Germinal center (tissue), 1 donor: ENCODE results near the gene TMEM143.
A peak's percentile ranks its signal among the peaks of the same experiment; 100 is the strongest.
"Not testable (repeated sequence)": the region's sequence is repeated elsewhere in the genome, so short reads cannot be mapped to it uniquely, and the experiment has no call there.

Experiments
- DNase-seq: peaks from one replicate; pipeline ENCODE4 v3.0.0; 2012; ENCODE audit warnings: mixed read lengths, low spot score

Gene TMEM143

DNA sequence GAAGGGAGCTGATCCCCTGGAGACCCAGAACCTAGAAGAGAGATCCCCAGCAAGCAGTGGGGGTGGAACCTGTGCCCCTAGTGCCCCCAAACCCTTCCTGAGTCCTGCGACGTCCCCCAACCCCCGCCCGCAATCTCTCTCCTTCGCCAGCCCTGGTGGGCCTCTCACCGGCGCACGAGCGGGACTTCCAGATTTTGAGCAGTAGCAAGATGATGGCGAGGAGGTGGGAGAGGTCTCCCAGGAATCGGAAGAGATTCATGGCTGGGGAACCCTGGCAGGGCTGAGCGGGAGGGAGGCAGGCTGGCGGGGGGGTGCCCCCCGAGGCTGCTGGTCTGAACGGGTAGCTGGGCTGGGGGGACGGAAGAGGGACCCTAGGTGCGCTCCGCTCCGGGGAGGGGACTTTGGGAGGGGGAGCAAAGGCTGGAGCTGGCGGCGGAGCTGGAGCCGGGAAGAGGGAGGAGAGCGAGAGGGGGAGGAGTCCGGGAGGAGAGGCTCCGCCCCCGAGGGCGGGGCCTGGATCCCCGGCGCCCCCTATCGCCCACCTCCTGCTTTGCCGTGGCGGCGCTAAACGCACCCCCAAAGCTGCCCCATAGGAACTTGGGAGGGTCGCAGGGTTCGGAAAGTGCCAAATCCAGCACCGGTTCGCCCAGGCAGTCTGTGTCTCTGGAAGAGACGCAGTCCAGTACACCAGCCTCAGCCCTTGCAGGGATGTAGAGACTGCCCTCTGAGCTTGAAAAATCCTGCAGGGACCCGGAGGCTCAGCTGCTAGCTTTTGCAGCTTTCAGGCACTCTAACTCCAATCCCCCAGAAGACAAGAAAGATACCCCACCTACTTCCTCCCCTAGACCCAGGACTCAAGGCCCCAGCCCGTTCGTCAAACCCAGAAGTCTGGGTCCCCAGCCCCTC is 27.6 kb upstream of the TMEM143 start, which contains the start of gene KDELR1:
TSS of gene KDELR1 (minus strand) at position 452 of the 906 bp plus-strand sequence. CDS start at position 259, 193 bp downstream.
- peak; percentile 88 for DNase-seq

DNA sequence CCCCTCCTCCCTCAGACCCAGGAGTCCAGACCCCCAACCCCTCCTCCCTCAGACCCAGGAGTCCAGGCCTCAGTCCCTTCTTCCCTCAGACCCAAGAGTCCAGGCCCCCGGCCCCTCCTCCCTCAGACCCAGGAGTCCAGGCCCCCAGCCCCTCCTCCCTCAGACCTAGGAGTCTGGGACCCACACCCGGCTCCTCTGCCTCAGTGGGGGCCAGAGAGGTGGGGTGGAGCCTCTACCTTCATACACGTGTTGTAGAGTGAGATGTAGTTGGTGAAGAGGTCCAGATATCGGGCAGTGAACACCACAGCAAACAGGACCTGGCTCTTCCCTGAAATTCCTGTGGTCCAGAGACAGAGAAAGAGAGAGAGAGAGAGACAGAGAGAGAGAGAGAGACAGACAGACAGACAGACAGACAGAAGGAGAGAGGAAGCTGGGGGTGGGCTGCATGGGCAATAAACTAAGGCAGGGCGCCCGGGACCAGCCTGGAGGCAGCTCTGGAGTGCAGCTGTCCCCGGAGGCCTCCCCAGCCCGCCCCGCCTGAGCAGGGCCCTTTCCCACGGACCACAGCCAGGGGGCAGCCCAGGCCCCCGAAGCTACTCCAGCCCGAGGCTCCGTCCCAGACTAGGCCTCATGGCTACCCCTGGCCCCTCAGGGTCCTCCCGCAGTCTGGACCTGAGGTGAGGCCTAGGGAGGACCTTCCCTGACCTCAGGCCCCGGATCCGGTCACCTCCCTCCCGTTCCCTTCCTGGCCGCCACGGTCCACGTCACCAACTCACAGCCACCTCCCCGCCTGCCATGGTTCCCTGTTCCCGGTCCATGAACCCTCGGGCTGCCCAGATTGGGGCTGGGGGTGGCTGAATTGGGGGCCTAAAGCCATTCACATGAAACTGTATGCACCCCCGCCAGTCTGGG is 26.7 kb upstream of the TMEM143 start:
- peak; percentile 76 for DNase-seq

DNA sequence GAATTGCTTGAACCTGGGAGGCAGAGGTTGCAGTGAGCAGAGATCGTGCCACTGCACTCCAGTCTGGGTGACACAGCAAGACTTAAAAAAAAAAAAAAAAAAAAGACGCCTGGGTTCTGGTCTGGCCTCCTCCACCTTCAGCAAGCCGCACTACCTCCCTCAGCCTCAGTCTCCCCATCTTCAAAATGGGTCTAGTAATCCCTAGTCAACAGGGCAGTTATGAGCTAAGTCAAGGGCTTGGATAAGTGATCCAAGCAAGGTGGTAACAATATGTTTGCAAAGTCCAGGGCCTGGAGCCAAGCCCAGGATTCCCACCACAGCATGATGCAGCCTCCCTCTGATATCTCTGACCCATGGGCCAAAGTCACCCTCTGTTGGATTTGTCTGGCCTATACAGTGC is 23.2 kb upstream of the TMEM143 start:
- no peak for DNase-seq

DNA sequence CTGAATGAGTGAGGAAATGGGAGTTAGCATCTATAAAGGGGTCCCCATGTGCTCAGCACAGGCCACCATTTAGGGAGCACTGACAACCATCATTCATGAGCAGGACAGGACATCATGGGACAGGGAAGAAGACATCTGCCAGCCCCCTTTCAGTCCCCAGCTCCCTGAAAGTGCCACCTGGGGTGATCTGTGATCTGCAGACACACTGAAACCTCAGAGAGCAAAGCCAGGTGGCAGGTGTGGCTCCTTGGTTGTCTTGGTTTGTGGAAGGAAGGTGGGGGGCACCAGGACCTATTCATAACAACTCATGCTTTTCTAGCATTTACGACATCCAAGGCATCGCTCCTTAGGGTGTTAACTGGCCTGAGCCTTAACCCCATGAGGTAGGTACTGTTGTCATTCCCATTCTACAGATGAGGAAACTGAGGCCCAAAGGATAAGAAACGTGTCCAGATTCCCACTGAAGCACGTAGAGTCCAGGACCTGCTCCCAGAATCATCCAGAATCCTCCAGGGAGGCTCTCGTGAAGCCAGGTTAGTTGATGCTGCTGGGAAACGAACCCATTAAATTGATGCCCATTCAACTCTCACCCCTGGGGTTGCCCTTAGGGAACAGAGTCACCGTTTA is 21.8 kb upstream of the TMEM143 start:
- no peak for DNase-seq

DNA sequence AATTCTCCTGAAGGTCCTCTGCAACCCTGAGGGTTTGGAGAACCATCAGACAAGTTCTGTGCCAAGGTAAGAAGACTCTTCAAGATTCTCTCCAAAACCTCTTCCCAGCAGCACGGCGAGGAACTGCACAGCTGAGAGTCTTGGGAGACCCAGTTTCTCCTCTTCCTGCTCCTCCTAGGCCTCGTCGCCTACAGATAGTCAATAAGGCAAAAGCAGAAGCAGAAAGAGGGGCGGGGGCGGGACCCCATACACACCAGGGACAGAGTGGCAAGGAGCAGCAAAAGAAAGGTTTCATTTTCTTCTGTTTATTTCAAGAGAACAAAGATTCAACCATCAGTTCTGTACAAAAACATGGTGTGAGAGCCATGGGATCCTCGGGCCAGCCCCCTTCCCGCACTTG is 18.5 kb upstream of the TMEM143 start:
- DNase-seq, result no peak

DNA sequence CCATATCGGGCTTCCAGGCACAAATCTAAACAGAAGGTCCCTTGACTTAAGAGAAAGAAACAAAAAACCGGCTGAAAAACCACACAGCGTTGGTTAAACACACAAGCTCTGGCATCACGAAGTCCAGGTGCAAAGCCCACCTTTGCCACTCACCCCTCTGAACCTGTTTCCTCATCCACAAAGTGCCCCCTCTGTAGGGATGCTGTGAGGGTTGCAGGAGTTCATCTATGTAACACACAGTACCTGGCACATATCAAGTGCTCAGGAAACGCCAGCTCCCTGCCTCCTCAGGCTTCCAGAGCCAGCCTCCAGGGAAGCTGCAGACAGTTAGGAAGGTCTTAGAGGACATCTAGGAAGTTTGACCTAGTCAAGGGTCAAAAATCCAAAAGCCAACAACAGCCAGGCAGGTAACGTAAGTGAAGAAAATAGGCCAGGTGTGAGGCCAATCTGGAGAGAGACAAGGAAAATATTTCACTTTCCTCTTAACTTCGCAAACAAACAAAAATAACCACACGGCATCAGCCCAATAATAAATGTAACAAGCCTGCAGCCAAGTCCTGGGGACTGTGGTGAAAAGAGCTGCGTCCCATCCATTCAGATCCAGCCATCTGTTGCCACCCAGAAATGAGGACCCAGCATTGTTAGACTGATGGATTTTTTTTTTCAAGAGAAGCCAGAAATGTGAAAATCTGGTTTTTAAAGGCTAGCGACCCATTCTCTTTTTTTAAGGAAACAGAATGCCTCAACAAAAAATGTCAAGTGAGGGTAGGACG is 17.6 kb upstream of the TMEM143 start:
- no peak for DNase-seq

DNA sequence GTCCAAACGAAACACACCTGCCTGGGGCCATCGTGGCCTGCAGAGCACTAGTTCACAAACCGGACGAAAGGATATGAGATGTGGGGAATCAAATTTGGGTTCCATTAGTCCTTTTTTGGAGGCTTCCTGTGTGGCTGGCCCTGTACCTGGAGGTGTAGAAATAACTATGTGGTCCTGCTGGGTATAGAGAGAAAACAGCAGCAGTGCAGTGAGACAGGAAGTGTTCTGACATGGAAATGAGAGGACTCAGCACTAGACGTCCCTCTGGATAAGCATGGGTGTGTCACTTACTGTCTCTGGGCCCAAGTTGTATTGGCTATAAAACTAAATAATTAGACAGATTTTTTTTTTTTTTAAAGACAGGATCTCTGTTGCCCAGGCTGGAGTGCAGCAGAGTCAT is 15.3 kb upstream of the TMEM143 start:
- no peak for DNase-seq

DNA sequence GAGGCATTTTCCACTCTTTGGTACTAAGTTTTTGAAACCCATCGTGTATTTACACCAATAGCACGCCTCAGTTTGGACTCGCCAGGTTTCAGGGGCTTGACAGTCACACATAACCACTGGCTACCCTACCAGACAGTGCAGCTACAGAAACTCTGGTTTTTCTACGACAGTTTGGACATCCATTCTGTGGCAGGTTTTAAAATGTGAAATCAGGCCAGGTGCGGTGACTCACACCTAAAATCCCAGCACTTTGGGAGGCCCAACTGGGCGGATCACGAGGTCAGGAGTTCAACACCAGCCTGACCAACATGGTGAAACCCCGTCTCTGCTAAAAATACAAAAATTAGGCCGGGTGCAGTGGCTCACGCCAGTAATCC is 14.4 kb upstream of the TMEM143 start:
- DNase-seq, result no peak

DNA sequence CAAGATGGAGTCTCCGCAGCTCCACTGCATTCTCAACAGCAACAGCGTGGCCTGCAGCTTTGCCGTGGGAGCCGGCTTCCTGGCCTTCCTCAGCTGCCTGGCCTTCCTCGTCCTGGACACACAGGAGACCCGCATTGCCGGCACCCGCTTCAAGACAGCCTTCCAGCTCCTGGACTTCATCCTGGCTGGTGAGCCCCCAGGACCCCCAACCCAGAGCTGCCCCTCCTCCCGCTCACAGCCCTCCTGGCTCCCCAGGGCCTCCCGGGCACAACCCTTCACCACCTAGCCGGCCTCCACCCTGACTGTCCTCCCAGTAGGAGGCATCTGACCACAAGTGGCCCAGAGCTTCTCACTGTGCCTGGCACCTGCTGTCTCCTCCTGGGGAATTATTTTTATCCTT is 9.8 kb upstream of the TMEM143 start:
- DNase-seq, result no peak

DNA sequence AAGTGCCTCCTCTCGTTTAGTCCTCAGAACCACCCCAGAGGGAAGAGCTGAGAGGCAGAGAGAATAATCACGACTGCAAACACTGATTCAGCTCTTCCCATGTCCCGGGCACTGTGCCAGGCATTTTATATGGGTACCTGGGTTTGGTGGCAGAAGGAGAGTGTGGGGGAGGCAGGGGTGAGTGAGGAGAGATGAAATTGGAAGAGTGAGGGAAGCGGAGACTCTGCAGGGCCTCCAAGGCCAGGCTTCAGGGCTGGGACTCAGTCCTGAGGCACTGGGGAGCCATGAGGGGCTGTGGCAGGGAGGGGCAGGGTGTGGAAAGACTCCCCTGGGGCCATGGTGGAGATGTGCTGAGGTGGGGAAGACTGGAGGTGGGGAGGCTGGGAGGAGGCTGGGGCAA is 9.2 kb upstream of the TMEM143 start:
- DNase-seq, result no peak

DNA sequence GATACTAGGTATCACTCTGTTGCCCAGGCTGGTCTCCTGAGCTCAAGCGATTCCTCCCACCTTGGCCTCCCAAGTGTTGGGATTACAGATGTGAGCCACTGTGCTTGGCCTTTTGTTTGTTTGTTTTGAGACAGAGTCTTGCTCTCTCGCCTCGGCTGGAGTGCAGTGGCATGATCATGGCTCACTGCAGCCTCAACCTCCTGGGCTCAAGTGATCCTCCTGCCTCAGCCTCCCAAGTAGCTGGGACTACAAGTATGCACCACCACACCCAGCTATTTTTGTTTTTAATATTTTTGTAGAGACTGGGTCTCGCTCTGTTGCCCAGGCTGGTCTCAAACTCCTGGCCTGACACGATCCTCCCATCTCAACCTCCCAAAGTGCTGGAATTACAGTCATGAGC is 8.0 kb upstream of the TMEM143 start:
- DNase-seq, result not testable (repeated sequence)

DNA sequence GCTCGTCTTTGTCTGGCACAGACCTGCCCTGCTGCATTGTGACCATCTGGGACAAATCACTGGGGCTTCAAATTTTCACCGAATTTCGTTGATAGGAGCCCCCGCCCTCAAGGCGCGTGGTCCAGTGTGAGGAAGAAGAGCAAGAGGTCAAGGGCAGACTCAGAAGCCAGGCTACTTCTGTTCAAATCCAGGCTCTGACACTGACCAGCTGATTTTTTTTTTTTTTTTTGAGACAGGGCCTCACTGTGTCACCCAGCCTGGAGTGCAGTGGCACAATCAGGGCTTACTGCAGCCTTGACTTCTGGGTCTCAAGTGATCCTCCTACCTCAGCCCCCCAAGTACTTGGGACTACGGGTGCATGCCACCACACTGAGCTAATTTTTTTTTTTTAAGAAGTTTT is 7.6 kb upstream of the TMEM143 start:
- DNase-seq, result no peak

DNA sequence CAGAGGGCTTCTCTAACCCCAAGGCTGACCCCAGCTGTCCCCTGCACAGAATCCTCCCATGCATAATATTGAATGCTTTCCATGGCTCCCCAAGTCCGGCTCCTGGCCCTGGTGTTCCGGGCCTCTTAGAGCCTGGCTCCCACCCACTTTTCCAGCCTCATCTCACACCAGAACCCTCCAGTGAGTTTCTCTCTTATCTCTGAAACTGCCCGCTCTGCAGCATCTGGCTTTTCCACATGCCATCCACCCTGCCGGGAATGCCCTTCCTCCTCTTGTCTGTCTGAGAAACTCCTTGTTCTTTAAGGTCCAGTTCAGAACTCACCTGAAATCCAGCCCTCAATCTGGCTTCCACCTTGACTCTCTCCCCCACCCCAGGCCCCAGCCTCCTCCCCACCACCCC is 7.2 kb upstream of the TMEM143 start:
- no peak for DNase-seq

DNA sequence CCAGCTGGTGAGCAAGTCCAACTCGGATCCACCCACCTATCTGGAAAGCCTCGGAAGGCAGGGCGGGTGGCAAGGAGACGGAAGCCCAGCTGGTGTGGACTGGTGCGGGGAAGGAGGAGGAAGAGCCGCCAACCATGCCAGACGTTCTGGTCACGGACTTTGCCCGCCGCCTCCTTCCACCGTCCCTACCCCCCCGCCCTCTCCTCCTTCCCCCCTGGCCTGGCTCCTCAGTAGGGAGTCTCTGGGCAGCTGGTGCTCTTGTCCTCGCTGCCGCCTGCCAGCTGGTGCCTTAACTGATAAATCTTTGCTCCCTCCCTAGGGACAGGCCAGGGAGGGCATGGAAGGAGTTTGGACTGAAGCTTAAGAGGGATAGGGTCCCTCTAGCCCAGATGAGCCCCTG is 5.2 kb upstream of the TMEM143 start:
- no peak for DNase-seq

DNA sequence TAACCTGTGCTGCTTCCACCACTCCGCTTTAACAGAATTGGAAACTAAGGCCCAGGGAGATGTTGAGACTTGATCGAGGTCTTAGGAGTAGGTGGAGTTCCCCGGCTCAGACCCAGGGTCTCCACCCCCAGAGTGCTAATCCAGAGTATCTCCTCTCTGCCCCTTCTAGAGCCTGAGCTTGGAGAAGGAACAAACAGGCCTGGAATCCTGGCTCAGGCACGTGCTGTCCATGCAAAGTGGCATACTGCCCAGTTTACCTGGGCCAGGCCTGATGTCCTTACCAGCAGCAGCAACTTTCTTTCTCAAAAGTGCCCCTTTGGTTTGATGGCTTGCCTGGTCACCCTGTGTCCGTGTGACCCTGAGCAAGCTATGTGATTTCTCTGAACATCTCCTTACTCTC is 4.1 kb upstream of the TMEM143 start:
- DNase-seq, result no peak

DNA sequence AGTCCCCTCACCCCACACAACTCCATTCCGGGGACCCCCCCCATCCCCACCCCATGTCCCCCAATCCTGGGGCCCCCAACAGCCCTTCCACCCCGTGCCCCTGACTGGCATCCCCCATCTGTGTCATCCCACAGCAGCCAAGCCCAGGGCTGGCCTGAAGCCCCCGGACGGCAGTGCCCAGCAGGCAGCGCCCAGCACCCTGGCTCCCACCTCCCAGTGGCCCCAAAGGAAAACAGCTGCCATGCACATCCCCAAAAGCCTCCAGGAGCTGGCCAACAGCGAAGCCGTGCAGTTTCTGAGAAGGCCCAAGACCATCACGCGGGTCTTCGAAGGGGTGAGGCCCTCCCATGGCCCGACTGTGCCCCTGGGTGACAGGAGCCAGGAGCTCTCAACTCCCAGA is 1.9 kb upstream of the TMEM143 start:
- DNase-seq, result no peak

DNA sequence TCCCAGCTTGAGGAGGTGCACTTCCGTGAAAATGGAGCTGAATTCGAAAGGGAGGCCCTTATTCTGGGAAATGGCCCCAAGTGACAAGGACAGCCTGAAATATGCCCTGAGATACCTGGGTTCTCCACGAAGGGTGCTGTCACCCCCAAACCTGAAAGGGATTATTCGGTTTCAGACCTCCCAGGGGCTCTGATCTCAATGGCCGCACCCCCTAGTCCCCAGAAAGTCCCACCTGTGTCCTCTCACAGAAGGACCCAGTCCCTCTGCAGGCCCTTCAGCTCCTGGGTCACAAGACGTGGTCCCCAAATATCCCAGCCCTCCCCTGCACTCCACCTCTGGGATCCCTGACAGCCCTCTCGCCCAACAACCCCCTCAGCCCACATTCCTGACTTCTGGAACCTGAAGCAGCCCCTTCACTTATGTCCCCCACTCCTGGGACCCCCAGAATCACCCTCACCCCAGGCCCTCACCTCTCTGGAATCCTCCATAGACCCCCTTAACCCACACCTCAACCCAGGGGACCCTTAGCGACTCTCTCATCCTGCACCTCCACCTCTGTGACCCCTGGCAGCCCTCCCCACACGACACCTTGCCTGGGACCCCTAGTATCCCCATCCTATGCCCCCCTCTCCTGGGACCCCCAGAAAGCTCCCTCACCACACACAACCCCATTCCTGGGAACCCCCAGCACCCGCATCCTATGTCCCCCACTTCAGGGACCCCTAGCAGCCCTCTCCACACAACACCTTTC is 1.0 kb upstream of the TMEM143 start:
- no peak for DNase-seq

DNA sequence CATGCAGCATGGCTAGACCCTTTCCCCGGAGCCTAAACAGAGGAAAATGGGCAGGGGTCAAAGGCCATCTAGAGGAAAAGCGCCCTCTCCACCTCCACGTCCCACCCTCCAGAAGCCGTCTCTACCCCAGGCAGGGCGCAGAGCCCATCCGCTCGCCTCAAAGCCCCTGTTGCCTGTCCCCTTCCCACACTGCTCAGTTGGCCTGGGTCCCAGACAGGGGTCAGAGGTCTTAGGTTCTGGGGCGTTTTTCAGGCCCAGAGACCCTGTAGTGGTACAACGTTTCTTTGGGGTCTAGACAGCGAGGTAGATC is 285 bp downstream of the TMEM143 start:
- no peak for DNase-seq

DNA sequence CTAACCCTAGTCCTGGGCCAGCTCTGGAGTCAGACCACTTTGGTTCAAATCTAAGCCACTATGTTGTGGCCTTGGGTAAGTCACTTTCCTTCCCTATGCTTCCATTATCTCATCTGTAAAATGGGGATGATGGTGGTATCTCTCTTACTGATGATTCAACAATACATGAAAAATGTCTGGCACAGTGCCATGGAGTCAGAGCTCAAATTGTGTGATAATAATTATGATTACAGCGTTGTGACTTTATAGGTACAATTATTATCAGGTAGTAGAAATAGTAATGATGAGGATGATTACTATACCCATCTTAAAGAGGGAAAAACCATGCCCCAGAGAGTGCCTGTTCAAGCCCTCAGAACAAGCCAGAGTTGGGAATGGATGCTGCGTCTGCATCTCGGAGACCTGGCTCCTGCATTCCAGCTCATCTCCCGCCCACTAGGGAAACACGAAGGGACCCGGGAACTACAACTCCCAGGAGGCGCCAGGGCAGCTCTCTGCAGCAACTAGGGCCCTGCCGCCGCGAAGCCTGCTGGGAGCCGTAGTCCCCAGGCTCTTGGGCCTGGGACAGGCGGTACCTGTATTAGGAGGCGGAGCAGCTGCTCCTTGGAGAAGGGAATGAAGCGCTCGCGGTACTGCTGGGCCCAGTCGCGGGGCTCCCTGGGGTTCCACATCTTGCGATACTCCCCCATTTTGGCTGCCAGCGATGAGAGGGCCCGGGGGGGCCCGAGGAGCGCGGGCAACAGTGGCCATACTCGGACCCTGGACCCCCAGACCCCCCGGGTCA is 832 bp downstream of the TMEM143 start:
- peak; percentile 91 for DNase-seq

DNA sequence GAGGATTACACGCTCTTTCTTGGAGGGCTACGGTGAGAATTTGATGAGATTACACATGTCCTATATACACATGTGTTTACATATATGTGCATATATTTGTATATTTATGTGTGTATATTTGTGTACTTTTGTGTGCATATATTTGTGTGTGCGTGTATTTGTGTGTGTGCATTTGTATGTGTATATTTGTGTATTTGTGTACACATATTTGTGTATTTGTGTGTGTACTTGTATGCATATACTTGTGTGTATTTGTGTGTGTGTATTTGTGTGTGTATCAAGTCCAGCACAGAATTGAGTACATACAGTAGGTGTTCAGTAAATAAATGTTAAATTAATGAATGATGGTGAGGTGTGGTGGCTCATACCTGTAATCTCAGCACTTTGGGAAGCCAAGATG is 1.8 kb downstream of the TMEM143 start:
- DNase-seq, result no peak
